IMR-90 (cell line): ENCODE measurements around the gene ATP11A. TPM values are rescaled to one million over a fixed set of nuclear protein-coding genes. Genes with fewer than 3 reads are reported as not detected.

Experiments used
- ATAC-seq: fragments of 200-7000 bp; cut with Tn5 transposase; 2 replicates; pipeline ENCODE4 v1.9.1; 2020; ENCODE audit warnings: low read depth, mild to moderate bottlenecking, moderate library complexity
- BruUV-seq: library from RNA; stranded (reverse); fragments of 400-500 nt; replicated peaks from 2 replicates; lab custom pipeline; 2021; lab: Mats Ljungman, UMichigan
- CTCF ChIA-PET: fragments of 300-600 bp; formaldehyde crosslinking; extraction: SDS; loops from one replicate; lab custom pipeline; 2021; ENCODE audit warnings: antibody characterized with exemption; lab: Yijun Ruan, JAX
- POLR2A ChIA-PET: fragments of 300-600 bp; sonication (Branson Sonifier 250); formaldehyde crosslinking; loops from one replicate; lab custom pipeline; 2022; ENCODE audit warnings: antibody characterized with exemption; ENCODE audit not compliant: unreplicated experiment; lab: Charles Lee
- DNase-seq: peaks from one replicate; pipeline ENCODE4 v3.0.0; 2013
- H2AFZ ChIP-seq: replicated peaks from 2 replicates; pipeline ENCODE3; 2013; ENCODE audit warnings: low read length, mild to moderate bottlenecking; ENCODE audit not compliant: poor library complexity
- H2AK5ac ChIP-seq: 2 replicates; pipeline ENCODE4 v1.6.1; 2013; ENCODE audit warnings: low read depth, low read length, inconsistent platforms
- H2AK9ac ChIP-seq: replicated peaks from 2 replicates; pipeline ENCODE3; 2013; ENCODE audit warnings: mild to moderate bottlenecking, low read depth, low read length, moderate library complexity; ENCODE audit not compliant: poor library complexity
- H2BK120ac ChIP-seq: 2 replicates; pipeline ENCODE4 v1.6.1; 2013; ENCODE audit warnings: low read depth, low read length, inconsistent platforms
- H2BK15ac ChIP-seq: 3 replicates; pipeline ENCODE4 v1.6.1; 2013; ENCODE audit warnings: low read depth, low read length, inconsistent platforms
- H2BK20ac ChIP-seq: 2 replicates; pipeline ENCODE4 v1.6.1; 2013; ENCODE audit warnings: low read depth, mild to moderate bottlenecking, inconsistent platforms, low read length, moderate library complexity
- H2BK5ac ChIP-seq: 2 replicates; pipeline ENCODE4 v1.6.1; 2013; ENCODE audit warnings: mild to moderate bottlenecking, low read depth, low read length, inconsistent platforms; ENCODE audit not compliant: poor library complexity, severe bottlenecking
- H3K14ac ChIP-seq: replicated peaks from 2 replicates; pipeline ENCODE4 v1.6.1; 2013; ENCODE audit warnings: low read depth, low read length, inconsistent platforms
- H3K18ac ChIP-seq: 2 replicates; pipeline ENCODE4 v1.6.1; 2013; ENCODE audit warnings: low read depth, low read length, control low read depth
- H3K23ac ChIP-seq: 2 replicates; pipeline ENCODE4 v1.6.1; 2013; ENCODE audit warnings: low read depth, low read length, inconsistent platforms
- H3K27ac ChIP-seq: 2 replicates; pipeline ENCODE4 v1.5.1; 2013; ENCODE audit warnings: mild to moderate bottlenecking, control low read depth, low read length; ENCODE audit not compliant: insufficient read depth
- H3K27me3 ChIP-seq: 2 replicates; pipeline ENCODE4 v1.6.1; 2013; ENCODE audit warnings: low read length; ENCODE audit not compliant: control insufficient read depth, insufficient read depth
- H3K36me3 ChIP-seq: 2 replicates; pipeline ENCODE4 v1.6.1; 2013; ENCODE audit warnings: low read length, mixed read lengths; ENCODE audit not compliant: control insufficient read depth, insufficient read depth
- H3K4ac ChIP-seq: 2 replicates; pipeline ENCODE4 v1.6.1; 2013; ENCODE audit warnings: low read depth, low read length, inconsistent platforms
- H3K4me1 ChIP-seq: 2 replicates; pipeline ENCODE4 v1.6.1; 2013; ENCODE audit warnings: low read length, mixed read lengths; ENCODE audit not compliant: control insufficient read depth, insufficient read depth
- H3K4me2 ChIP-seq: 2 replicates; pipeline ENCODE4 v1.6.1; 2013; ENCODE audit warnings: low read depth, mild to moderate bottlenecking, control low read depth, low read length, moderate library complexity
- H3K4me3 ChIP-seq: 2 replicates; pipeline ENCODE4 v1.5.1; 2013; ENCODE audit warnings: low read depth, mild to moderate bottlenecking, control low read depth, low read length, moderate library complexity; ENCODE audit not compliant: insufficient read depth
- H3K56ac ChIP-seq: 2 replicates; pipeline ENCODE4 v1.6.1; 2013; ENCODE audit warnings: low read length, inconsistent platforms; ENCODE audit not compliant: insufficient read depth; ENCODE audit errors: extremely low read depth
- H3K79me1 ChIP-seq, 2 experiments: 2 replicates each; pipeline ENCODE4 v1.6.1; 2013; ENCODE audit warnings: low read length in 2 of 2, inconsistent platforms in 1 of 2, low read depth in 1 of 2
- H3K9ac ChIP-seq: 2 replicates; pipeline ENCODE4 v1.6.1; 2013; ENCODE audit warnings: low read depth, low read length, control low read depth
- H3K9me1 ChIP-seq: 2 replicates; pipeline ENCODE4 v1.6.1; 2013; ENCODE audit warnings: low read length, inconsistent platforms; ENCODE audit not compliant: insufficient read depth
- H3K9me3 ChIP-seq: 2 replicates; pipeline ENCODE4 v1.6.1; 2013; ENCODE audit warnings: low read length; ENCODE audit not compliant: control insufficient read depth, insufficient read depth
- H4K20me1 ChIP-seq: 2 replicates; pipeline ENCODE4 v1.6.1; 2013; ENCODE audit warnings: low read length, inconsistent platforms; ENCODE audit not compliant: insufficient read depth
- H4K5ac ChIP-seq: 2 replicates; pipeline ENCODE4 v1.6.1; 2013; ENCODE audit warnings: mild to moderate bottlenecking, low read depth, low read length, control low read depth
- H4K8ac ChIP-seq, 2 experiments: 2 replicates each; pipeline ENCODE4 v1.6.1; 2013; ENCODE audit warnings: low read depth in 2 of 2, low read length in 2 of 2, control low read depth in 1 of 2, inconsistent platforms in 1 of 2
- H4K91ac ChIP-seq: 2 replicates; pipeline ENCODE4 v1.6.1; 2013; ENCODE audit warnings: low read depth, low read length, inconsistent platforms; ENCODE audit not compliant: insufficient read depth
- CEBPB ChIP-seq: IDR thresholded peaks from 2 replicates; pipeline ENCODE4 v1.6.1; 2012; ENCODE audit warnings: low read depth, low read length, improper control_type of control experiment
- CTCF ChIP-seq: conservative IDR thresholded peaks from 2 replicates; pipeline ENCODE4 v1.5.1; 2012; ENCODE audit warnings: mild to moderate bottlenecking, low read depth, low read length, improper control_type of control experiment
- MAZ ChIP-seq: IDR thresholded peaks from 2 replicates; pipeline ENCODE4 v1.6.1; 2012; ENCODE audit warnings: low read depth, mild to moderate bottlenecking, low read length, improper control_type of control experiment, moderate library complexity, borderline replicate concordance
- NFE2L2 ChIP-seq: fragments of 150-350 bp; IDR thresholded peaks from 2 replicates; pipeline ENCODE4 v1.6.1; 2016; ENCODE audit warnings: low read depth, mild to moderate bottlenecking, low read length
- POLR2A ChIP-seq: IDR thresholded peaks from 2 replicates; pipeline ENCODE4 v1.6.1; 2012; ENCODE audit warnings: mild to moderate bottlenecking, low read depth, low read length
- WGBS, 2 experiments: methylation state at CpG; one replicate each; pipeline versions ENCODE4 v1.1.5 to v1.1.7; 2013; ENCODE audit warnings: missing lambda C conversion rate in 2 of 2; ENCODE audit not compliant: insufficient read length in 1 of 2; ENCODE audit errors: extremely low coverage in 2 of 2; 5-methylcytosine and 5-hydroxymethylcytosine counted together
- dilution Hi-C: fragments of 300-500 bp; cut with HindIII; formaldehyde crosslinking; loops from one replicate; pipeline ENCODE4 v1.14.3; 2018; ENCODE audit warnings: low sequenced_read_pairs; ENCODE audit not compliant: unreplicated experiment
- in situ Hi-C: fragments of 300-500 bp; cut with MboI; formaldehyde crosslinking; loops from 3 replicates; pipeline ENCODE4 v1.14.3; 2019; ENCODE audit warnings: low sequenced_read_pairs, inconsistent platforms, mixed read lengths
- intact Hi-C: fragments of 100-400 bp; cut with micrococcal nuclease; formaldehyde crosslinking; loops from 2 replicates; pipeline ENCODE4 v1.10.0; 2022
- polyA plus RNA-seq, 3 experiments: library from polyadenylated mRNA; depleted of rRNA; stranded (reverse); fragments of >200 nt; gene quantifications; 2 replicates each; pipeline ENCODE4 v1.2.3, GENCODE V29; 2012; ENCODE audit warnings: low replicate concordance in 1 of 3
- total RNA-seq: library from RNA; depleted of rRNA; stranded (reverse); fragments of >200 nt; gene quantifications from 2 replicates; pipeline ENCODE4 v1.2.3, GENCODE V29; 2012

The ATP11A gene
- total and polyA plus RNA-seq, 2 of the 4 experiments (the other 2 are of a cell fraction), result 8.4 to 12.0 TPM

DNA sequence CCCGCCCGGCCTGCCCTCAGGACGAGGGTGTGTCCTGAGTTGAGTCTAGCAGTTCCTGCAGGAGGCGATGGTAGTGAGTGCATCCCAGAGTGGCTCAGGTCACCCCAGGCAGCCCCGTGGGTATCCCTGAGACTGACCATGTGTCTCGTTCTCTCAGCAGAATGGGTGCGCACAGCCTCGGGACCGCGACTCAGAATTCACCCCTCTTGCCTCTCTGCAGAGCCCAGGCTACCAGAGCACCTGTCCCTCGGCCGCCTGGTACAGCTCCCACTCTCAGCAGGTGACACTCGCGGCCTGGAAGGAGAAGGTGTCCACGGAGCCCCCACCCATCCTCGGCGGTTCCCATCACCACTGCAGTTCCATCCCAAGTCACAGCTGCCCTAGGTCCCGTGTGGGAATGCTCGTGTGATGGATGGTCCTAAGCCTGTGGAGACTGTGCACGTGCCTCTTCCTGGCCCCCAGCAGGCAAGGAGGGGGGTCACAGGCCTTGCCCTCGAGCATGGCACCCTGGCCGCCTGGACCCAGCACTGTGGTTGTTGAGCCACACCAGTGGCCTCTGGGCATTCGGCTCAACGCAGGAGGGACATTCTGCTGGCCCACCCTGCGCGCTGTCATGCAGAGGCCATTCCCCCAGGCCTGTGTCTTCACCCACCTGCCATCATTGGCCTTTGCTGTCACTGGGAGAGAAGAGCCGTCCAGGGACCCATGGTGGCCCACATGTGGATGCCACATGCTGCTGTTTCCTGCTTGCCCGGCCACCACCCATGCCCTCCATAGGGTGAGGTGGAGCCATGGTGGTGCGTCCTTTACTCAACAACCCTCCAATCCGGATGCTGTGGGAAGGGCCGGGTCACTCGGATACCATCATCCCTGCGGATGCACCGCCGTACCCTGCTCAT is 192.1 kb downstream of the ATP11A start:
- ATAC-seq, result no peak
- CTCF ChIA-PET, result no interaction called here

More for the DNA sequence above, 192.1 kb downstream of the ATP11A start:
- no peak for DNase-seq
- no TSS peak for BruUV-seq
- Histone ChIP-seq H2BK15ac (no peak overlapping the region), H4K5ac (no peak overlapping the region), H2BK5ac (no peak overlapping the region), H3K27me3 (no peaks in the 10 kb centered on the region), H2AK9ac (no peak overlapping the region), H2AFZ (no peak overlapping the region), H3K23ac (no peak overlapping the region), H4K91ac (no peak overlapping the region), H3K4me2 (no peak overlapping the region), H2BK20ac (no peak overlapping the region), H4K20me1 (no peaks in the 10 kb centered on the region; the same call in 1 of the 2 replicates), H3K18ac (no peak overlapping the region), H2BK120ac (no peak overlapping the region), H3K4me3 (no peak overlapping the region), H2AK5ac (no peak overlapping the region), H3K36me3 (peaks cover 29% of the 10 kb centered on the region), H3K79me1 (no peaks in the 10 kb centered on the region), H3K9ac (no peak overlapping the region), H3K9me3 (no peaks in the 10 kb centered on the region), H4K8ac (no peak overlapping the region), H3K56ac (no peak overlapping the region), H3K4me1 (peaks cover 3% of the 10 kb centered on the region; the same call in 1 of the 2 replicates), H3K14ac (no peak overlapping the region), H3K9me1 (peaks cover 9% of the 10 kb centered on the region), H3K4ac (no peak overlapping the region), H3K27ac (no peak overlapping the region)
- 98% methylated on average over 7 of the region's 35 CpGs; no CpG with 5 or more reads in 1 of the 2 experiments for WGBS, 2 experiments
- in situ Hi-C loops, result no loop called here
- intact Hi-C loops, result no loop called here
- dilution Hi-C loops, result no loop called here
- POLR2A ChIA-PET, result no interaction called here
- no peak for TF ChIP-seq NFE2L2
- TF ChIP-seq POLR2A, result no peak
- no peak for TF ChIP-seq MAZ
- TF ChIP-seq CEBPB, result no peak
- TF ChIP-seq CTCF, result no peak
